Adrenal gland (tissue), 5 donors: ENCODE data around the gene ATP13A2.
"Not testable (repeated sequence)": the region's sequence is repeated elsewhere in the genome, so short reads cannot be mapped to it uniquely, and the experiment has no call there.

Experiments
- CTCF ChIP-seq, 6 experiments: fragments of 450-650 bp in 4 of 6; fragments of 200-600 bp in 2 of 6; sonication (generic) in 1 of 6; IDR thresholded peaks; 1 replicate in 5 of 6; 2 replicates in 1 of 6; pipeline versions ENCODE4 v1.5.1 to v1.8.0; 2016 to 2021; ENCODE audit warnings: antibody characterized with exemption in 6 of 6, mild to moderate bottlenecking in 2 of 6, moderate library complexity in 1 of 6
- POLR2A ChIP-seq, 2 donors: fragments of 450-650 bp; IDR thresholded peaks; one replicate each; pipeline ENCODE4 v1.6.1; 2017; ENCODE audit warnings: antibody characterized with exemption in 2 of 2, mild to moderate bottlenecking in 2 of 2, moderate library complexity in 1 of 2
- donor health status: DM: no; HTN: no; CAD: no.

- not testable (repeated sequence) for TF ChIP-seq CTCF, POLR2A (IDR thresholded peaks at IDR 0.05)
Observed at GRCh38 chr1:16936580-16936979, 75.1 kb downstream of the ATP13A2 start.
